GM12872 (cell line): ENCODE measurements around the gene IGFBP4.

Experiments used
- TF ChIP-seq, protein P1 (sequence below): IDR thresholded peaks from 3 replicates; pipeline ENCODE4 v1.5.1; 2011; ENCODE audit warnings: low read depth, mild to moderate bottlenecking, low read length, moderate library complexity; ENCODE audit not compliant: insufficient read depth

Gene IGFBP4

DNA sequence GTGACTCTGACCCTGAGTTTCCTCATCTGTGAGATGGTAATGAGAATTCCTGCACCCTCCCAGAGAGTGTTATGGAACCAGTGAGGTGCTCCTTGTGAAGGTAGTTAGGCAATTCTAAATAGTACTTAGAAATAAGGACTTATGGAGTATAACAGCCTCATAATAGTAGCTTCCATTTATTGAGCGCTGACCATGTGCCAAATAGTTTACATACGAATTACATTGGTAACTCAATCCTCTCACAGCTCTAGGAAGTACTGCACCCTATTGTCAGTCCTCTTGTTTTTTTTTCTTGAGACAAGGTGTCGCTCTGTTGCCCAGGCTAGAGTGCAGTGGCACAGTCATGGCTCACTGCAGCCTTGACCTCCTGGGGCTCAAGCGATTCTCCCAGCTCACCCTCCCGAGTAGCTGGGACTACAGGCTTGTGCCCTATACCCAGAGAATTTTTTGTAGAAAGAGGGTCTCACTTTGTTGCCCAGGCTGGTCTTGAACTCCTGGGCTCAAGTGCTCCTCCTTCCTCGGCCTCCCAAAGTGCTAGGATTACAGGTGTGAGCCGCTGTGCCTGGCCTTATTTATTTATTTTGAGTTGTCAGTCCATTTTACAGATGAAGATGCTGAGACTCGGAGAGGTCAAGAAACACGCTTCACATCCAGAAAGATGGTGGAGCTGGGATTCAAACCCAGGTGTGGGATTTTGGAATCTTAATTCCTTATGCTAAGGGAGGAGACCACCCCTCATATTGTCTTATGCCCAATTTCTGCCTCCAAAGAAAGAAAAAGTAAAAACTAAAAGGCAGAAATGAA is 55.2 kb downstream of the IGFBP4 start:
- TF ChIP-seq, protein P1, sequence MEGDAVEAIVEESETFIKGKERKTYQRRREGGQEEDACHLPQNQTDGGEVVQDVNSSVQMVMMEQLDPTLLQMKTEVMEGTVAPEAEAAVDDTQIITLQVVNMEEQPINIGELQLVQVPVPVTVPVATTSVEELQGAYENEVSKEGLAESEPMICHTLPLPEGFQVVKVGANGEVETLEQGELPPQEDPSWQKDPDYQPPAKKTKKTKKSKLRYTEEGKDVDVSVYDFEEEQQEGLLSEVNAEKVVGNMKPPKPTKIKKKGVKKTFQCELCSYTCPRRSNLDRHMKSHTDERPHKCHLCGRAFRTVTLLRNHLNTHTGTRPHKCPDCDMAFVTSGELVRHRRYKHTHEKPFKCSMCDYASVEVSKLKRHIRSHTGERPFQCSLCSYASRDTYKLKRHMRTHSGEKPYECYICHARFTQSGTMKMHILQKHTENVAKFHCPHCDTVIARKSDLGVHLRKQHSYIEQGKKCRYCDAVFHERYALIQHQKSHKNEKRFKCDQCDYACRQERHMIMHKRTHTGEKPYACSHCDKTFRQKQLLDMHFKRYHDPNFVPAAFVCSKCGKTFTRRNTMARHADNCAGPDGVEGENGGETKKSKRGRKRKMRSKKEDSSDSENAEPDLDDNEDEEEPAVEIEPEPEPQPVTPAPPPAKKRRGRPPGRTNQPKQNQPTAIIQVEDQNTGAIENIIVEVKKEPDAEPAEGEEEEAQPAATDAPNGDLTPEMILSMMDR: no peak

DNA sequence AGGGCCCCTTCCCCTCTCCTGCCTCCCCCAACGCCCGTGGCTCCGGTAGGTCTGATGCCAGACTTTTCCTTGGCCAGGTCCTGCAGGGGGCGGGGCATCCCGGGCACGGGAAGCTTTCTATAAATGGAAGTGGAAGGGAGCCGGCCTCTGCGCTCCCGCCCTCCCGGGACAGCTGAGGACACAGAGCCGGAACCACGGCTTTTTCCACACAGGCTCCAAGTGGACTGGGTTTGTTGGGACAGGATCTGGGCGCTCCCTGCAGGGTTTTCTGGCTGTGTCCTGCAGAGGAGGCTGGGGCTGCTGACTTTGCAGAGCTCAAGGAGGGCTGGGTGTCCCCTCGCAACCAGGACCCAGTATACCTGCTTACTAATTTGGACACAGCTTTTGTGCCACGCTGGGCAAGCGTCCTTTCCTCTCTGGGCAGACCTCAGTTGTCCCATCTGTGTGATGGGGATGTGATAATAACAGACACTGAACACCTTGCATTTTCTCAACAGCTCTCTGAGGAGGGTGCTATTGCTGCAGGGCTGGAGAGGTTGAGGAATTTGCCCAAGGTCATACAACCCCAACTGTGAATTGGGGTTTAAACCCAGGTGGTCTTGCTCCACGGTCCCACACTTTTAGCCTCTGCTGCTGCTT is 56.4 kb downstream of the IGFBP4 start:
- TF ChIP-seq, protein P1: no peak

DNA sequence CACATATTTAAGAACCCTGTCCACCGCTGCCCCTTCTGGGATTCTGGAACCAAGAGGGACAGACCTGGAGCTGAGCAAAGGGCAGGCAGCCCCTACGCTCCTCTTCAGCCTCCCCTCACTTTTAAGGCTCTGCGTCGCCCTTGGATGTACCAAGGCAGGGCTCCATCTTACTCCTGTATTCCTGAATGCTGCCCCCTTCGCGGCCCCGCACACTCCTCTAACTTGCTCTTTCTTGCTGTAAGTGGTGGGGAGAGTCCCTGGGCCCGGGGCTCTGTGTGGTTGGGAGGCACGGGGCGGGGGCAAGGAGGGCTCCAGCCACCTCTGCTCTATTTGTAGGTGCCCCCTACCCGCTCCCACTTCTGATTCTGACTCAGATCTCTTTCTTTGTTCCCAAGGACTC is 56.9 kb downstream of the IGFBP4 start:
- TF ChIP-seq, protein P1: no peak

DNA sequence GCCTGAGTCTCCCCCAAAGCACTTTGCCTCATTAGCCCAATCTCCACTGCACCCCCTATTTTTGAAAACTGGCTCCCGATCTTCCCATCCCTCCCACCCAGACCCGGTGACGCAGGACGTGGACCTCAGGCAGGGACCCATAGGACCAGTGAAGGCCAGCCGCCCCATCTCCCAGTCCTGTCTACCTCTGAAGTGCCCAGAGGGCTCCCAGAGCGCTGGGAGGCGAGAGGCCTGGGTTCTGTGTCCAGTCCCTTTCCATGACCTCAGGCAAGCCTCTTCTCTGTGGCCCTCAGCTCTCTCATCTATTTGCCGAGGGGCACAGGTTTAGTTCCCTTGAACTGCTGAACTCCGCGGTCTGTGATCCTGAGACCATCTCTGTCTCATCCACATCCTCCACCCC is 57.5 kb downstream of the IGFBP4 start:
- TF ChIP-seq, protein P1: no peak

DNA sequence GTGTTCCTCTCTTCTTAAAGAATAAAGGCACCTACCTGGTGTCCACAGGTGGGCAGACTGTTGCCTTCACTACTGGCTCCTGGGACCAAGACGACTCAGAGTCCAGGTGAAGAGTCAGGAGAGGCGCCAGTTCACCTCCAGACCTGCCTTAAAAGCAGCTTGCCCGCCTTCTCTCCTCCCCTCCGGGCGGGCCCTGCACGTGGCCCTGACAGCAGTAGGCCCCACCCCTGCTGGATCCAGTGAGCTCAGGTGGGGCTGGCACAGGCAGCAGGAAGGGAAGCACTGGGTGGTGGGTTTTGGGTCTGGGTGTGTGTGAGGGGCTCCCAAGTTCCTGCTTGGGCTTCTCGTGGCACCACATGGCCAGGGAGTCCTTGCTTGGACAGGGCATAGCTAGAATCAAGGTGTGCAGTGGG is 58.3 kb downstream of the IGFBP4 start, which contains the start of gene TNS4:
TSS of gene TNS4 (minus strand) at position 125 of the 413 bp plus-strand sequence. CDS start 5,198 bp downstream, outside the sequence.
- TF ChIP-seq, protein P1: no peak

DNA sequence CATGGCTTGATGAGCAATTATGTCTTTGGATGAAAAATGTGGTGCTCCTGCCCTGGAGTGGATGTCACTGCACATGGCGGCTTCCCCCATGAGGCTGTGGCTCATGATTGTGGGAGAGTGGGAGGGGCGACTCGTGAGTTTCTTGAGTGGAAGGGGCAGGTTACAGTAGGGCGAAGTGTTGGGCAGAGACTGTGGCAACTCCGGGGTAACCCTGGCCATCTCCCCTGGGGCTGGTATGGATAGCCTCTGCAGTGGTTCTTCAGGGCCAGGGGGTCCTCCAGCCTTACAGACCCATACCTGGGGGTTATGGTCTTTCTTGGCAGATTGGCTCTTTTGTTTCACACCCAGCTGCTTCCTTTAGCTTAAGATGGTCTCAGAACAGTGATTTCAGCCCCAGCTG is 59.5 kb downstream of the IGFBP4 start:
- TF ChIP-seq, protein P1: no peak

DNA sequence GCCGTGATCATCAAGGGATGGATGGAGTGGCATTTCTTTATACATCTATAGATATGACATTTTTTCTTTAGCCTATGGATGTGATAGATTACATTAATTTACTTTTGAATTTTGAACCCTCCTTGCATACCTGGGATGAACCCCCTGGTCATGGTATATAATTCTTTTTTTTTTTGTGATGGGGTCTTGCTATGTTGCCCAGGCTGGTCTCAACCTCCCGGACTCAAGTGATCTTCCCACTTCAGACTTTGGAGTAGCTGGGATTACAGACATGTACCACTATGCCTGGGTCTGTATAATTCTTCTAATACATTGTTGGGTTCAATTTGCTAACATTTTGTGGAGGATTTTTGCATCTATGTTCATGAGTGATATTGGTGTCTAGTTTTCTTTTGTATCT is 59.9 kb downstream of the IGFBP4 start:
- TF ChIP-seq, protein P1: no peak
